Mucosa of gallbladder (tissue), 1 donor: ENCODE results near the gene TTC28. TPM values are rescaled to one million over a fixed set of nuclear protein-coding genes. Genes with fewer than 3 reads are reported as not detected.
A peak's percentile ranks its signal among the peaks of the same experiment; 100 is the strongest.

ENCODE experiments used
- DNase-seq: peaks from one replicate; pipeline ENCODE4 v3.0.0-alpha.2; 2020; ENCODE audit warnings: low spot score
- total RNA-seq: library from RNA; stranded (reverse); gene quantifications from one replicate; pipeline ENCODE4 v1.2.1, GENCODE V29; 2021
- donor health status: DM: no; HTN: no; CAD: no.

TTC28 gene
- total RNA-seq, 1 donor from 2014 or later: 32.7 TPM

- DNase-seq: no peak
Measured at GRCh38 chr22:28279888-28280287, 399.8 kb downstream of the TTC28 start.

GRCh38 chr22:28269277-28269676 lies 410.4 kb downstream of the TTC28 start:
- no peak for DNase-seq

- DNase-seq: no peak
Measured at GRCh38 chr22:28268850-28269249, 410.8 kb downstream of the TTC28 start.

GRCh38 chr22:28268171-28268570 lies 411.5 kb downstream of the TTC28 start:
- no peak for DNase-seq

GRCh38 chr22:28260619-28261018 lies 419.0 kb downstream of the TTC28 start:
- no peak for DNase-seq

GRCh38 chr22:28259774-28260312 lies 419.8 kb downstream of the TTC28 start:
- no peak for DNase-seq

GRCh38 chr22:28254396-28254795 lies 425.2 kb downstream of the TTC28 start:
- DNase-seq: no peak

- DNase-seq: peak; percentile 55
Measured at GRCh38 chr22:28252539-28252938, 427.1 kb downstream of the TTC28 start.

- DNase-seq: no peak
Measured at GRCh38 chr22:28250036-28250695, 429.5 kb downstream of the TTC28 start.

GRCh38 chr22:28249402-28249801 lies 430.2 kb downstream of the TTC28 start:
- no peak for DNase-seq

- DNase-seq: no peak
Measured at GRCh38 chr22:28247667-28248363, 431.8 kb downstream of the TTC28 start.

- DNase-seq: no peak
Measured at GRCh38 chr22:28247136-28247535, 432.5 kb downstream of the TTC28 start.

- DNase-seq: no peak
Measured at GRCh38 chr22:28246397-28246796, 433.2 kb downstream of the TTC28 start.

- DNase-seq: no peak
Measured at GRCh38 chr22:28245579-28246224, 433.9 kb downstream of the TTC28 start.

- no peak for DNase-seq
Measured at GRCh38 chr22:28244757-28245156, 434.9 kb downstream of the TTC28 start.

- no peak for DNase-seq
Measured at GRCh38 chr22:28243539-28243938, 436.1 kb downstream of the TTC28 start.

- DNase-seq: no peak
Measured at GRCh38 chr22:28241656-28242290, 437.9 kb downstream of the TTC28 start.

- no peak for DNase-seq
Measured at GRCh38 chr22:28239941-28240340, 439.7 kb downstream of the TTC28 start.

- no peak for DNase-seq
Measured at GRCh38 chr22:28237783-28238182, 441.9 kb downstream of the TTC28 start.

GRCh38 chr22:28237112-28237511 lies 442.5 kb downstream of the TTC28 start:
- no peak for DNase-seq

- no peak for DNase-seq
Measured at GRCh38 chr22:28232204-28232603, 447.4 kb downstream of the TTC28 start.

GRCh38 chr22:28231441-28231840 lies 448.2 kb downstream of the TTC28 start:
- no peak for DNase-seq
